A549 treated with Mapracorat at 1 μM for 4 hours (cell line): ENCODE data around the gene OR3A3. TPM values are rescaled to one million over a fixed set of nuclear protein-coding genes. Genes with fewer than 3 reads are reported as not detected.

ENCODE experiments used
- total RNA-seq: library from RNA; stranded (reverse); fragments of 200-300 nt; extraction: Qiagen RNA extraction; gene quantifications from 5 replicates; pipeline ENCODE4 v1.2.3, GENCODE V29; 2022

OR3A3 gene
- total RNA-seq: not detected in 5 replicates

DNA sequence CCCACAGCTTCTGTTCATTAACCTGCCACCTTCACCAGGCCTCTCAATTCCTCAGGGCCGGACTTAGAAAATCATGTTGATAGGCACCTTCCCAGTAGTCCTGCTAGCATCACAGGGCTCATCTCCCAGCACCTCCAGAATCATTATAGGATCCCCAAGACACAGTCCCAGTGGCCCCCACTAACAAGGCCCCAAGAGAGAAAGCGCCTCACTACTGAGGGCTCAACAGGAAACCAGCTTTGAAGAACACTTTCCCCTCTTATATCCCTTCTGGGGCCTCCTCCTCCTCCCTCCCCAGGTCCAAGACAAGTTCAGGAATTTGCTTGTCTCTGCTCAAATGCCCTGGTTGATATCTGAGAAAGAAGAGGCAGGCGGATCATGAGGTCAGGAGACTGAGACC is at the start of gene OR3A3:
Gene OR3A3 (plus strand): TSS at position 301 of the 400 bp plus-strand sequence.

GRCh38 chr17:3385869-3386816 is 25.0 kb upstream of the OR3A3 start, which contains the start of gene OR3A2:
TSS of gene OR3A2 (minus strand) at chr17:3386308.

GRCh38 chr17:3398310-3398709 is 12.9 kb upstream of the OR3A3 start, which contains the start of gene OR1E1:
TSS of gene OR1E1 (minus strand) at chr17:3398410. CDS start at chr17:3398410, 0 bp downstream.

DNA sequence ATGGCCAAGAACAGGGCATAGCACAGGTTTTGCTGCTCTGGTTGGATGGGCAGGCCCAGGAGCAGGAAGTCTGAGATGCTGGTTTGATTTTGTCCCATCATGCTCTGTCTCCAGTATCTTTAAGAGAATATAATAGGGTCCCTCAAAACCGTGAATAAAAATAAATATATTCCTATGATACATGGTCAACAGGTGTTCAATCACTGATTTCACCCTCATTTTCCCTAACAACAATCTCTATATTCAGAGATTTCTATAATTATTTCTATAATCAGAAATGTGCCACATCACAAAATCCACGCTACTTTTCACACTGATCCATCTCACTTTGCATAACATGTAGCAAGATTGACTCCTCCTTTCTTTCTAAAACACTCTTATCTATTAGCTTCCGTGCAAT is 22.6 kb downstream of the OR3A3 start, which contains the start of gene OR1E2:
Gene OR1E2 (minus strand): TSS at position 101 of the 400 bp plus-strand sequence. CDS start 0 bp downstream, at position 101.

GRCh38 chr17:3471599-3471998 is 60.4 kb downstream of the OR3A3 start, which contains the start of gene SPATA22:
TSS of gene SPATA22 (minus strand) at chr17:3471819. CDS start at chr17:3469325, 2,494 bp downstream.

Other genes with a start within 250 kb of the OR3A3 start
- not detected in 5 replicates for gene OR1A2, start 213.9 kb upstream of the OR3A3 start, total RNA-seq
- not detected in 5 replicates for gene OR1A1, start 203.7 kb upstream of the OR3A3 start, total RNA-seq
- not detected in 5 replicates for gene OR3A1, start 113.0 kb upstream of the OR3A3 start, total RNA-seq
- gene OR3A2, start 25.1 kb upstream of the OR3A3 start, total RNA-seq: not detected in 5 replicates
- gene OR1E1, start 13.0 kb upstream of the OR3A3 start, total RNA-seq: not detected in 5 replicates
- gene OR1E2, start 22.5 kb downstream of the OR3A3 start, total RNA-seq: not detected in 5 replicates
- gene SPATA22, start 60.4 kb downstream of the OR3A3 start, total RNA-seq: not detected in 5 replicates
- not detected in 5 replicates for gene ASPA, start 64.6 kb downstream of the OR3A3 start, total RNA-seq
- gene TRPV3, start 146.4 kb downstream of the OR3A3 start, total RNA-seq: 0.22 to 0.59 TPM (median 0.28 TPM) in 5 replicates
- gene TRPV1, start 198.0 kb downstream of the OR3A3 start, total RNA-seq: 3.5 to 5.3 TPM (median 4.3 TPM) in 5 replicates
- gene SHPK, start 224.9 kb downstream of the OR3A3 start, total RNA-seq: 12.2 to 17.4 TPM (median 16.1 TPM) in 5 replicates
- 10.4 to 14.3 TPM (median 13.8 TPM) in 5 replicates for gene CTNS, start 225.4 kb downstream of the OR3A3 start, total RNA-seq